MV-4-11 (cell line): Measurements from ENCODE around the gene TFR2.

Experiments used
- DNase-seq: peaks from one replicate; lab custom pipeline; 2025; lab: John Stamatoyannopoulos, UW

Gene TFR2

GRCh38 chr7:100641463-100641859 lies at the start of gene TFR2:
TFR2 (minus strand) TSS chr7:100641552; CDS start chr7:100641509, 43 bp downstream.
- no peak for DNase-seq

GRCh38 chr7:100689230-100690135 lies 48.1 kb upstream of the TFR2 start:
- no peak for DNase-seq

GRCh38 chr7:100688326-100688860 lies 47.0 kb upstream of the TFR2 start:
- no peak for DNase-seq

DNA sequence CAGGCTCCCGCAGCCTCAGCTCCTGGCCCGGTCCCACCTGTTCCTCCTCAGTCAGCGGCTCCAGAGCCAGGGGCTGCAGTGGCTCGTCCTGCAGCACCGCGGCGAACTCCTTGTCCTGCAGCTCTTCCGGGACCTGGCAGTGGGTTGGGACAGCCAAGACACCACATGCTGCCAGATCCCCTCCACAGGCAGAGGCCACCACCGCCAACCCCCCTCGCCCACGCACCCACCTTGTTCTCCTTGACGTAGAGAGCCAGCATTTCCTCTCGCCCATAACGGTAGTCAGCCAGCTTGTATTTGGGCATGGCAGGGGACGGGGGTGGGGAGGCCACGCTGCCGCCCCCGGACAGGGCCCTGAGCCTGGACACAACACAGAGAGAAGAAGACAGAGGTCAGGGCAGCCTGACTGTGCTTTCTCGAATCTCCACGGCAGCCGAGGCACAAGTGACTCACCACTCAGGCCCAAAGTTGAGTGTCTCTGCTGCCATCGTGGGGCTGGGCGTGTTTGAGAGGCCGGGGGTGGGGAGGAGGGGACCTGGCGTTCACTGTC lies 46.5 kb upstream of the TFR2 start:
- DNase-seq = no peak

DNA sequence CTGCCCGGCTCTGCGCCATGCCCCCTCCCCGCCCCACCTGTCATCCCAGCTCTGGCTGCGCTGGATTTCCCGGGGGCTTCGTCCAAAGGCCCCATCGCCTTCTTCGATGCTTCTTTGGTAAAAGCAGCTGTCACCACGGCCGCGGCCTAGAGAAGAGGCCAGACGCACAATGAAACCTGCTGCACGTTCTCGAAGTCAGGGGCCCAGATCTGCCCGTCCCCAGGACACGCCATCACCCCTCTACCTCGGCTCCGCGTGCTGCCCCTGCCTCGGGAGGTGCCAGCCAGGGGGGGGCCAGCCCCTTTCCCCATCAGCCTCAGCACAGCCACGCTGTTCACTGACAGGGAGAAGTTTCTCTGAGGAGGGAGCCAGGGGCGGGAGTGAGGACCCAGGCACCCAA lies 45.9 kb upstream of the TFR2 start:
- DNase-seq = no peak

- no peak for DNase-seq
These were observed 45.5 kb upstream of the TFR2 start for GRCh38 chr7:100686822-100687211.

DNA sequence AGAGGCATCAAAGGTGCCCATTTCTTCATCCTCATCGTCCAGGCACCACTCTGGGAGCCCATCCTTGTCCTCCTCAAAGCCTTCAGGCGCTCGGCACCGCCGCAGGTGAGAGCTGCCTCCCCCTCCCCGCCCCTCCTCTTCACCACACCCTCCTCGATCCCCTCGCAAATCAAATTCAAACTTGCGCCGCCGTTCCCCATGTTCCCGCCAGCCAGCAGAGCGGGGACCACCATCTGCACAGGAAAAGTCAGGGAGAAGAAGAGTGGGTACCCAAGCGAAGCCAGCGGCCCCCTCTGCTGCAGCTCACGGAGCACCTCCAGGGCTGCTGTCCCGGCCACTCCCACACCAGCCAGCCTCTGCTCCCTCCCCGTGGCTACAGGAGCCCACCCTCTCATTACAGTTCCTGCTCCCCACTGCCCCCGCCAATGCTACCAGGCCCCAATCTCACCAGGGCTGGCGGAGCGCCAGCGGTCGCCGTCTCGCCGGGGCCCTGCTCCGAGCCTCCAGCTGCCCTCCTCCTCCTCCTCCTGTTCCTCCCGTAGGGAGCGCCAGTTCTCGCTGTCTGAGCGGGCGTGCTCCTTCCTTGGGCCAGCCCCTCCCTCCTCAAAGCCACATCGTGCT lies 45.0 kb upstream of the TFR2 start:
- no peak for DNase-seq

DNA sequence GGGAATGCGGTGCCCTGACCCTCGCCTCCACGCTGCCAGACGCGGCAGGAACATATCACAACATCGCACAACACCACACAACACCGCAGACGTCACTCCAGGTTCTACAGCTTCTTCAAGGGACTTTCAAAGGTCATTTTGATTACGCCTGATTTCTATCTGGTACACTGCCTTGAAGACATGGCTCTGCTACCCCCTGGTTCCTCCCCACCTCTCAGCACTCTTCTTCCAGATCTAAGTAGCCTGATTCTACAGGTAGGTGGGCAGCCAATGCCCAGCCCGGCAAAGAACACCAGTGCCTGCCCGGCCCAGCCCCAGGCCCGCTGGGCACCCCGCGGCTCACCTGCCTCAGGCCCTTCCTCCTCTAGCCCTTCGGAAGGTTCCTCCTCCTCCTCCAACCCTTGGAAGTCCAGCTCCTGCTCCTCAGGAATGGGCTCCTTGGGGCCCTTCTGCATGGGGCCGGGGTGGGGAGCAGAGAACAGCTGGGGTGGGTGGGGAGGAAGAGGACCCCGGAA lies 44.3 kb upstream of the TFR2 start:
- DNase-seq = no peak

DNA sequence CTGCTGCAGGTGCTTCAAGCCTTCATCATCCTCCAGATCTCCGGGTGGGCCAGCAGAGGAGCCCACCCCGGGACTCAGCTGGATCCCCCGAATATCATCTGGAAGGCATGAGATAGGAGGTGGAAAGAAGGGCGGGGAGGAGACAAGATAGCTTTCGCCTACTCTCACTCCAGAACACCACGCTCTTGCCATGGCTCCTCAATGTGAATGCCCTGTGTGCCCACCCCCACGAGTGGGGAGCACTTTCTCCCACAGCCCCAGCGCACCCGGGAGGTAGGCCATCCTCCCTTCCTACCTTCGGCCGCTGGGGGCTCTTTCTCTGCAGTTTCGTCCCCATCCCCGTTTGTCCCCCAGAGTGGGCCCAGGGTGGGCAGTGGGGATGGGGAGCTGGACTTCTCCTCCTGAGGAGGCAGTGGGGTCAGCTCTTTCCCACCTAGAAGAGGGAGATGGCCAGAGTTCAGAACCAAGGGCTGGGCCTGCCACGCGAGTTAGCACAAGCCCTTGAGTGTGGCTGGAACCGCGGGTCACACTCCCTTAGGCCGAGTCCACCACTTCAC lies 43.8 kb upstream of the TFR2 start:
- DNase-seq = no peak

DNA sequence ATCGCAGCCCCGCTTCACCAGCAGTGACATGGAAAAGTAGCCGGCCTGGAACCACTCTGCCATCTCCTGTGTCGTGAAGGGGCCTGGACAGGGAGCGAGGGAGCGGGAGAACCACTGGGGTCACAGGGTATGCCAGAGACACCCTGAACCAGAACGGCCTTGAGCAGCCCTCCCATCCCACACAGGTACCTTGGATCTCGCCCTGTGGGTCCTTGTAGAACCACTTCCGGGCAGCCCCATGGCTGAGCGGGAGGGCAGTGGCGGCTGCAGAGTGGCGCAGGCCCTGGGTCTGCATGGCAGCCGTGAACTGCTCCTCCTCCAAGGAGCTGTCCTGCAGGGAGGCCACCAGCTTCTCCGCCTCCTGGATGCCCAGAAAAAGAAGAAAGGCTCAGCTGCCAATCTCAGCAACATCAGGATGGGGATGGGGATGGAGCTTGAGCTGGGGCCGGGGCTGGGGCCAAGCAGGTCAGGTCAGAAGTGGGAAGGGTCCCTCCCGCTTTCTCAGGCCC lies 43.2 kb upstream of the TFR2 start:
- no peak for DNase-seq

GRCh38 chr7:100683659-100684533 lies 42.5 kb upstream of the TFR2 start:
- DNase-seq = no peak

DNA sequence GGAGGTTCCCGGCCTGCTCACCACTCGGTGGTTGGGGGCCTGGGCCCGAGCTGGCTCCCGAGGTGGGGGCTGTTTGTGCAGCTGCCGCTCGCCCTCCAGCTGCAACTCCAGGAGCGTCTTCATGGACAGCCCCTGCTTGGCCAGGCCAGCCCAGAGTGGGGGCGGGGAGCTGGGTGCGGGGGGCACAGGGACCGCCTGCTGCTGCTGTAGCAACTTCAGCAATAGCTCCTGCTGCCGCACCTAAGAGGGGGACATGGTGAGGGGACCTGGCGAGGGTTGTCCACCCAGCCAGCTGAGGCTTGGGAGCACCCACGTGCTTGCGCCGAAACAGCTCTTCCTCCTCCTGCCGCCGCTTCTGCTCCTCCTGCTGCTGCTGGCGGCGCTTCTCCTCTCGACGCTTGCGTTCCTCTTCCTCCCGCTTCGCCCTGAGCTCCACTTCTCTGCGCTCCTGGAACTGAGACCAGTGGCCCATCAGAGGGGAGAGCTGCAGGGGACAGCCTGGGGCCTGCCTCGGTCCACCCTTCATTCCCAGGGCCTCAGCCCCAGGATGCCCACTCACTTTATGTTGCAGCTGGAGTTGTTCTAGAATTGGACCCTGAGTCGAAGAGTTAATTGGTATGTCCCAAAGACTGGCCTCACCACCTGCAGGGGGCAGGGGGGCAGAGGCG lies 41.8 kb upstream of the TFR2 start:
- DNase-seq = no peak

GRCh38 chr7:100682228-100682741 lies 40.9 kb upstream of the TFR2 start:
- no peak for DNase-seq

DNA sequence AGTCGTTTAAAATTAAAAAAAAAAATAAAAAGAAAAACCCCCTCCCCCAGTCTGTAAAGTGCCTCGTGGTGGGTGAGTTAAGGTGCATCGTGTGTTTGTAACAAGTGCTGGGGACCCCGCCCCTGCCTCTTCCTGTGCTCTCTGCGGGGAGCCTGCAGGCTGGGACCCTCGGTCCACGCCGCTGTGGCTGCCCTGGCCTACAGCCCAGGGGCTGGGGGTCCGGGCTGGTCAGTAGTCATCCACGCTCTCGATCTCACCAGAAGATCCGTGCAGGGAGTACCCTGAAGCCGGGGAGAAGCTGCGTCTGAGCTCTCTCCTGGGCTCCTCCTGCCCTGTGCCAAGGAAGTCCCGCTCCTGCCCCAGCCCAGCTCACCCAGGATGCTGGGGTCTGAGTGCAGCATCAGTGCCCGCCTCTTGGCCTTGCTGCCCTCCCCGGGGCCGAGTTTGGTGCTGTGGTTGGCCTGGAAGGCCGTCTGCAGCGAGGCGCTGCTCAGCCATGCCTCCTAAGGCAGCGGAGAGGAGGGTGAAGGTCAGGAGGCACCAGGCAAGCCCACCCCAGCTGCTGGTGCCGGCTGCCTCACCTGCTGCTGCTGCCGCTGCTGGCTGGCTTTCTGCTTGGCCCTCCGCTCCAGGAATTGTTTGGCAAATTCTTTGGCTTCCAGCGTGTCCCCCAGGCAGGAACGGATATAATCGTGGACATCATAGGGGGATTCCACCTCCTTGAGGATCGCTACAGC lies 40.3 kb upstream of the TFR2 start:
- no peak for DNase-seq

GRCh38 chr7:100680576-100681271 lies 39.4 kb upstream of the TFR2 start:
- no peak for DNase-seq

DNA sequence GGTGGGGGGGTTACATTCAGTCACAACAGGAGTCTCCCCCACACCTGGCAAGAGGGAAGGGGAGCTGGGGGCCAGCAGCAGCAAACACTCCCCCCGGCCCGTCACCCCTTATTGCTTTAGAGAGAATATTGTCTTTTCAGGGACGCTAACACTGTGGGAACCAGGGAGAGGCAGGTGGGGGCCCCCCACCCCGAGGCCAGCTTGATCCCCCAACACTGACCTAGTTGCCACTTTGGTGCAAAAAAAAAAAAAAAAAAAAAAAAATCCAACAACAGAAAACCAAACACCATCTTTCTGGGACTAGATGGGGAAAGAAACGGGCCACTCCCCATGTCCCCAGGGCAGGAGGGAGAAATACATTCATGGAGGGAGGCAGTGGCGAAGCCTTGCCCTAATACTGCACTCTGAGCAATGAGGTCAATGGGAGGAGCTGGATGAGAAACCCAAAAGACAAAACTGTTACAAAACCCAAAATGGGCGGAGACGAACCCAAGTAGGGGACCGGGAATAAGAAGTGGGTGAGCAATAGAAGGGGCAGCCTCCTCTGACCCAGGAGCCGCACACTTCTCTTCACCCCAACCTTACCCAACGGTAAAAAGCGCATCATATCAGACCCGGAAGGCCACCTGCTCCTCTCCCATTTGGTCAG lies 38.7 kb upstream of the TFR2 start:
- DNase-seq = peak; percentile 67

DNA sequence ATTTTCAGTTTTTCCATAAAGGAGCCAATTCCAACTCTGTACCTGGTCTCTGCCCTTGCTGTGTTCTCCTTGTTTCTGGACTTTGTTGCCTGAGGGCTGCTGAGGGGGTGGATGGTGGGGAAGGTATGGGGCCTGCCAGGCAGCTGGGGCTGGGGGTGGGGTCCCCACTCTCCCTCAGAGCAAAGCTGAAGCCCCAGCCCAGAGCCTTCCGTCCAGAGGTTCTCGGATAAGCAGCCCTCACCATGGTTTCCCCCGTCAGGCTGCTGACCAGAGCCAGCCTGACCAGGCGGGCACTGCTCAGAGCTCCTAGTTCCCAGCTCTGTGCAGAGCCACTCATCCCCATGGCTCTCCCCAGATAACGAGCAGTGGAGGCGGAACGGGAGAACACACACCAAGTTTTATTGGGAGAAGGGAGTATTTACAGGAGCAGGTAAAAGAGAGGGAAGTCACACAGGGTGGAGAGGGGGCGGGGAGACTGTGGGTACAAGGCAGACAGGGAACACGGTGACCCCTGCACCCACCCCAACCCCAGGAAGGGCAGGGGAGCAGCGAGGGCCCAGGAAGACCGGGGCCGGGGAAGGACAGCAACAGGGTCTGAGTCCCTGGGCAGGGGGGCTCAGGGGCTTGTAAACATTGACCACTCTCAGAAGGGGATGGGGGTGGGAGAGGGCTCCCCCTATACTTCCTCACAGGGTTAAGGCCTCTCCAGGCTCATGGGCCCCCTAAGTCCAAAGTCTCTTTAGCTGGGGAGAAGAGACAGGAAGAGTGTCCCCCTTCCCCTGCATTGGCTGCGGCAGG lies 38.0 kb upstream of the TFR2 start:
- no peak for DNase-seq
